GM23338 (cell line): ENCODE data around the gene SLC12A6.

Experiments
- EZH2 ChIP-seq: fragments of 200-600 bp; sonication (generic); IDR thresholded peaks from one replicate; pipeline ENCODE4 v1.8.0; 2017; ENCODE audit warnings: antibody characterized with exemption, mild to moderate bottlenecking, low read depth; ENCODE audit not compliant: unreplicated experiment
- EZH2phosphoT487 ChIP-seq: fragments of 200-600 bp; sonication (generic); IDR thresholded peaks from one replicate; pipeline ENCODE4 v1.8.1; 2018; ENCODE audit warnings: antibody characterized with exemption; ENCODE audit not compliant: unreplicated experiment
- POLR2AphosphoS5 ChIP-seq: IDR thresholded peaks from 2 replicates; pipeline ENCODE4 v1.6.1; 2016; ENCODE audit warnings: antibody characterized with exemption, low read depth
- ZNF331 ChIP-seq: fragments of 250-450 bp; sonication (Bioruptor Pico); IDR thresholded peaks from 2 replicates; pipeline ENCODE4 v1.5.0; 2020; ENCODE audit warnings: low read depth, mild to moderate bottlenecking, moderate library complexity
- TF ChIP-seq, protein P1 (sequence below), 2 experiments: fragments of 200-600 bp in 1 of 2; sonication (generic) in 1 of 2; conservative IDR thresholded peaks; 2 replicates each; pipeline versions ENCODE4 v1.5.1 to v1.6.1; 2016 to 2017; ENCODE audit warnings: antibody characterized with exemption in 2 of 2, low read depth in 2 of 2, mild to moderate bottlenecking in 2 of 2, moderate library complexity in 1 of 2
- TF ChIP-seq, protein P2 (sequence below): IDR thresholded peaks from 2 replicates; pipeline ENCODE4 v1.6.1; 2016; ENCODE audit warnings: antibody characterized with exemption

DNA sequence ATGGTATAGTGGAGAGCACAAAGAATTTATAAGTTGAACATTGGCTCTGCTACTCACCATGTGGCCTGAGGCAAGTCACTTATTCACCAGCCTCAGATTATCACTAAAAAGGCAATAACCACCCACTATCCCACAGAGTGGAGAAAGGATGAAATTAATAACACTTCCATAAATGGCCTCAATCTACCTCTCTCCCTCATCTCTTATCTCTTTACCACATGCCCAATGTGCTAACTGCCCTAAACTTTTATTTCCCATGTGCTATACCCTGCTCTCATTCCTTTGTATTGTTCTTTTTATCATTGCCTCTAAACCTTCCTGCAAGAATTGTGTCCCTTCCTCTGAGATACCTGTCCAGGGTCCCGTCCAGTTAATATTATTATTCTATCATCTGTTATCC lies 26.0 kb downstream of the SLC12A6 start:
- TF ChIP-seq, protein P1, sequence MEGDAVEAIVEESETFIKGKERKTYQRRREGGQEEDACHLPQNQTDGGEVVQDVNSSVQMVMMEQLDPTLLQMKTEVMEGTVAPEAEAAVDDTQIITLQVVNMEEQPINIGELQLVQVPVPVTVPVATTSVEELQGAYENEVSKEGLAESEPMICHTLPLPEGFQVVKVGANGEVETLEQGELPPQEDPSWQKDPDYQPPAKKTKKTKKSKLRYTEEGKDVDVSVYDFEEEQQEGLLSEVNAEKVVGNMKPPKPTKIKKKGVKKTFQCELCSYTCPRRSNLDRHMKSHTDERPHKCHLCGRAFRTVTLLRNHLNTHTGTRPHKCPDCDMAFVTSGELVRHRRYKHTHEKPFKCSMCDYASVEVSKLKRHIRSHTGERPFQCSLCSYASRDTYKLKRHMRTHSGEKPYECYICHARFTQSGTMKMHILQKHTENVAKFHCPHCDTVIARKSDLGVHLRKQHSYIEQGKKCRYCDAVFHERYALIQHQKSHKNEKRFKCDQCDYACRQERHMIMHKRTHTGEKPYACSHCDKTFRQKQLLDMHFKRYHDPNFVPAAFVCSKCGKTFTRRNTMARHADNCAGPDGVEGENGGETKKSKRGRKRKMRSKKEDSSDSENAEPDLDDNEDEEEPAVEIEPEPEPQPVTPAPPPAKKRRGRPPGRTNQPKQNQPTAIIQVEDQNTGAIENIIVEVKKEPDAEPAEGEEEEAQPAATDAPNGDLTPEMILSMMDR (conservative IDR thresholded peaks at IDR 0.05; ENCODE audit: low read depth in 2 of 2), result no peak
- TF ChIP-seq EZH2 (no peak), EZH2phosphoT487 (no peak), ZNF331 (CRISPR knock-in tag) (no peak), POLR2AphosphoS5 (no peak)
- TF ChIP-seq, protein P2, sequence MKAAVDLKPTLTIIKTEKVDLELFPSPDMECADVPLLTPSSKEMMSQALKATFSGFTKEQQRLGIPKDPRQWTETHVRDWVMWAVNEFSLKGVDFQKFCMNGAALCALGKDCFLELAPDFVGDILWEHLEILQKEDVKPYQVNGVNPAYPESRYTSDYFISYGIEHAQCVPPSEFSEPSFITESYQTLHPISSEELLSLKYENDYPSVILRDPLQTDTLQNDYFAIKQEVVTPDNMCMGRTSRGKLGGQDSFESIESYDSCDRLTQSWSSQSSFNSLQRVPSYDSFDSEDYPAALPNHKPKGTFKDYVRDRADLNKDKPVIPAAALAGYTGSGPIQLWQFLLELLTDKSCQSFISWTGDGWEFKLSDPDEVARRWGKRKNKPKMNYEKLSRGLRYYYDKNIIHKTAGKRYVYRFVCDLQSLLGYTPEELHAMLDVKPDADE, result no peak
